HG03108 (cell line): ENCODE measurements around the gene SLC25A26.
A peak's percentile ranks its signal among the peaks of the same experiment; 100 is the strongest.
"Not testable (repeated sequence)": the region's sequence is repeated elsewhere in the genome, so short reads cannot be mapped to it uniquely, and the experiment has no call there.

Experiments used
- ATAC-seq: cut with Tn5 transposase; IDR thresholded peaks from one replicate; pipeline ENCODE4 v1.9.1; 2021; ENCODE audit warnings: moderate library complexity; ENCODE audit not compliant: unreplicated experiment

SLC25A26 gene

GRCh38 chr3:66267906-66268305 lies 47.1 kb downstream of the SLC25A26 start:
- no peak for ATAC-seq

GRCh38 chr3:66268864-66269263 lies 48.1 kb downstream of the SLC25A26 start:
- ATAC-seq = no peak

- no peak for ATAC-seq
Measured at GRCh38 chr3:66269411-66269810, 48.6 kb downstream of the SLC25A26 start.

GRCh38 chr3:66270288-66270687 lies 49.5 kb downstream of the SLC25A26 start:
- no peak for ATAC-seq

GRCh38 chr3:66270701-66271100 lies 49.9 kb downstream of the SLC25A26 start:
- no peak for ATAC-seq

- no peak for ATAC-seq
Measured at GRCh38 chr3:66271231-66271630, 50.4 kb downstream of the SLC25A26 start.

- no peak for ATAC-seq
Measured at GRCh38 chr3:66272016-66272415, 51.2 kb downstream of the SLC25A26 start.

- ATAC-seq = not testable (repeated sequence)
Measured at GRCh38 chr3:66274837-66275236, 54.0 kb downstream of the SLC25A26 start.

GRCh38 chr3:66276705-66277274 lies 56.0 kb downstream of the SLC25A26 start:
- ATAC-seq = no peak

GRCh38 chr3:66279168-66279567 lies 58.4 kb downstream of the SLC25A26 start:
- no peak for ATAC-seq

- ATAC-seq = no peak
Measured at GRCh38 chr3:66280304-66280703, 59.5 kb downstream of the SLC25A26 start.

GRCh38 chr3:66291922-66292321 lies 71.1 kb downstream of the SLC25A26 start:
- not testable (repeated sequence) for ATAC-seq

- ATAC-seq = no peak
Measured at GRCh38 chr3:66297260-66297873, 76.6 kb downstream of the SLC25A26 start.

GRCh38 chr3:66297900-66298299 lies 77.1 kb downstream of the SLC25A26 start:
- no peak for ATAC-seq

- no peak for ATAC-seq
Measured at GRCh38 chr3:66298591-66298990, 77.8 kb downstream of the SLC25A26 start.

- ATAC-seq = not testable (repeated sequence)
Measured at GRCh38 chr3:66299085-66299484, 78.3 kb downstream of the SLC25A26 start.

- ATAC-seq = no peak
Measured at GRCh38 chr3:66299891-66300290, 79.1 kb downstream of the SLC25A26 start.

GRCh38 chr3:66302288-66302687 lies 81.5 kb downstream of the SLC25A26 start:
- ATAC-seq = peak; percentile 70

- ATAC-seq = peak; percentile 55
Measured at GRCh38 chr3:66303491-66303901, 82.7 kb downstream of the SLC25A26 start.

GRCh38 chr3:66304293-66304692 lies 83.5 kb downstream of the SLC25A26 start:
- no peak for ATAC-seq

GRCh38 chr3:66306086-66306485 lies 85.3 kb downstream of the SLC25A26 start:
- ATAC-seq = not testable (repeated sequence)

- ATAC-seq = not testable (repeated sequence)
Measured at GRCh38 chr3:66306991-66307390, 86.2 kb downstream of the SLC25A26 start.

GRCh38 chr3:66312039-66312438 lies 91.2 kb downstream of the SLC25A26 start:
- ATAC-seq = no peak
